SKM-1 treated with dmso at 0.1 percent for 144 hours (cell line): ENCODE measurements around the gene GBF1.

Experiments used
- DNase-seq: peaks from one replicate; lab custom pipeline; 2025; ENCODE audit not compliant: unreplicated experiment; lab: John Stamatoyannopoulos, UW

The GBF1 gene

GRCh38 chr10:102420181-102420713, 174.9 kb downstream of the GBF1 start:
- no peak for DNase-seq

GRCh38 chr10:102420714-102421506, 175.6 kb downstream of the GBF1 start, which contains the start of gene FBXL15:
Gene FBXL15 (plus strand): TSS chr10:102420836. CDS start chr10:102421130, 294 bp downstream.
- DNase-seq: peak; percentile 96

GRCh38 chr10:102421507-102421756, 176.1 kb downstream of the GBF1 start:
- no peak for DNase-seq

- no peak for DNase-seq
Measured at GRCh38 chr10:102421757-102422512, 176.6 kb downstream of the GBF1 start.

GRCh38 chr10:102422545-102423129, 177.3 kb downstream of the GBF1 start:
- DNase-seq: peak; percentile 73

GRCh38 chr10:102423372-102423968, 178.1 kb downstream of the GBF1 start:
- no peak for DNase-seq

- DNase-seq: no peak
Measured at GRCh38 chr10:102424145-102424544, 178.8 kb downstream of the GBF1 start.

- no peak for DNase-seq
Measured at GRCh38 chr10:102424916-102425315, 179.6 kb downstream of the GBF1 start.

- DNase-seq: no peak
Measured at GRCh38 chr10:102425444-102425843, 180.1 kb downstream of the GBF1 start.

- DNase-seq: no peak
Measured at GRCh38 chr10:102426803-102427287, 181.5 kb downstream of the GBF1 start.

GRCh38 chr10:102429468-102429867, 184.1 kb downstream of the GBF1 start:
- no peak for DNase-seq

- no peak for DNase-seq
Measured at GRCh38 chr10:102431452-102432124, 186.3 kb downstream of the GBF1 start.
